Umbilical cord (tissue), 2 donors: ENCODE measurements around the gene PRKAB1. TPM values are rescaled to one million over a fixed set of nuclear protein-coding genes. Genes with fewer than 3 reads are reported as not detected.

Experiments
- DNase-seq: peaks from one replicate; pipeline ENCODE4 v3.0.0-alpha.2; 2015; ENCODE audit warnings: low spot score
- total RNA-seq: library from RNA; depleted of rRNA; stranded (reverse); fragments of >200 nt; gene quantifications from one replicate; pipeline ENCODE4 v1.2.3, GENCODE V29; 2014; ENCODE audit warnings: low replicate concordance; ENCODE audit not compliant: insufficient read depth

The PRKAB1 gene
- total RNA-seq, 1 donor from 2014 or later = 16.1 TPM

DNA sequence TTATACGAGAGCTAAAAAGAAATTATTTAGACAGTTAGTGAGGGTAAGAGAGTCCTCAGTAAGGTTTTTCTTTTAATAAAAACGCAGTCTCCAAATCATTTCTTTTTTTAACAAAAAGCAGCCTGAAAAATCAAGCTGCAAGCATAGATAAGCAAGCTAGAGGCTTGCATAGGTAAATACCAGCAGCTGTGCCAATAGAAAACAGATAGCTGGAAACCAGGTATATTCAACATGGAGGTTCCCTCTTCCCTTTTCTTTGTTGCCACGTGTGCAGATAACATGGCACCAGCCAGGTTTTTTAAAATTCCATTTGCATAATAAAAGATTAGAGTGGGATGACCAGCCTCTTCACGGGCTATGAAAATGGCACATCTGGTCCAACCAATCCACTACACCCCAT, 6.1 kb upstream of the PRKAB1 start:
- no peak for DNase-seq

DNA sequence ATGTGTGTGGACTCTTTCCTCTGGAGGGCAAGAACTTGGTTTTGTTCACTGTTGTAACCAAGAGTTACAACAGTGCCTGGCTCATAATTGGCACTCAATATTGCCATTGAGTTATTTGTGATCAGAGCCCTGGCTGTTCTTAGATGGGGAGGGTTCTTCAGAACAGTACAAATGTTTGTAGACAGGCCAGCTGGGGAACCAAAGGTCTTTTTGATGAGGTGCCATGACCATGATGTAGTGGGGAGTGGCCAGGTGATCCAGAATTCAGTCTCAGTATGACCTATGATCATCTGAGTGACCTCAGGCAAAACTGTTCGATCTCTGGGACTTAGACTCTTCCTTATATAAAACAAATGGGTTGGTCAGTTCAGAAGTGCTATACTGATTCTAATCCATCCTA, 3.3 kb upstream of the PRKAB1 start:
- no peak for DNase-seq

DNA sequence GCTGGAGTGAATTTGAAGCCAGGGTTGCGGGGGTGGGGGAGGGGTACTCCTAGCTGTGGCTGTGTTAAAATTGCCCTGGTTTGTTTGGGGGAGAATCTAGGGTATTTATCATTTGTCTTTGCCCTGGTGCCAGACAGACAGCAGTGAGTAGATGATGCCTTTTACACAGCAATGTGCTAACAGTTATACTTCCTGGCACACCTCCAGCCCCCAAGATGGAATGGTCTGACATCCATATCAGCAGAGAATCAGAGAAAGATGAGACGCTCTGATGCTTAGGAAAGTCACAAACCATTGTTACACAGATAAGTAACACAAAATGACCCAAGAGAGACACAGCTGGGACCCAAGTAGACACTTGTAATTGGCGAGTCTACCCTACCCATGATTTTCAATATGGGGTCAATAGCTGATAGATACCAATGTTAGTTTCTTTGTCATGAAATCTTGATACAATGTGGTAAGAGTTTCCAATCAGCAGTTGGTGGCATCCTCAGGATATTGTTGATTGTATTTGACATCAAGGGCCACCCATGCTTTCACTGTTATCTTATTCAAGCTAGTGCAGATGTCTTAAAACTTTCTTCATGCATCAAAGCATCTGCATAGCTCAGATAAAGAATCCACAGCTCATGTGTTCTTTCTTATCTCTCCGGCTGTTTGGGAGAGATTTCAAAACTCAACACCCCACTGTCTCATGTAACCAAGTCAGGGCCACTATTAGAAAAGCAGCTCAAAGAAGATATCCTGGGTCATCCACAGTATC, 2.6 kb upstream of the PRKAB1 start:
- DNase-seq = peak; percentile 14

DNA sequence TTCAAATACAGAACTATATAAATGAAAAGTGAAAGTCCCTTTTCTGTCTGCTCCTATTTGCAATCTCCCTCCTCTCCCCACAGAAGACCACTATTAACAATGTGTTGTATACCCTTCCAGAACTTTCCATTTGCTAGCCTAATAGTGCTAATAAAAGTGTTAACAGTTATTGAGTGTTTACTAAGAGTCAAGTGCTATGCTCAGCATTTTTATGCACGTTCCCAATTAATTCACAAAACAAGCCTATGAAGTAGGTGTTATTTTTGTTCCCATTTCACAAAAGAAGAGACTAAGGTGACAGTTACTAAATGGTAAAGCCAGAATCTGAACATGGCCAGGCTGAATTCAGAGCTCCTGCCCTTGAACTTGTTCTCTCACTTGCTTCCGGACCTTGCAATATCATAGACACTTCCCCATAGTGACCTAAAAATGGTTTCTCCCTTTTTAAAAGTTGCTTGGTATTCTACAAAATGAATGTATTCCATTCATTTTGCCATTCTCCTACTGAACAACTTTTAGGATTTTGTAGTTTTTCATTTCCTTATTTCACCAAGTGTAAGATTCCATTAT, 1.6 kb upstream of the PRKAB1 start:
- DNase-seq = no peak

DNA sequence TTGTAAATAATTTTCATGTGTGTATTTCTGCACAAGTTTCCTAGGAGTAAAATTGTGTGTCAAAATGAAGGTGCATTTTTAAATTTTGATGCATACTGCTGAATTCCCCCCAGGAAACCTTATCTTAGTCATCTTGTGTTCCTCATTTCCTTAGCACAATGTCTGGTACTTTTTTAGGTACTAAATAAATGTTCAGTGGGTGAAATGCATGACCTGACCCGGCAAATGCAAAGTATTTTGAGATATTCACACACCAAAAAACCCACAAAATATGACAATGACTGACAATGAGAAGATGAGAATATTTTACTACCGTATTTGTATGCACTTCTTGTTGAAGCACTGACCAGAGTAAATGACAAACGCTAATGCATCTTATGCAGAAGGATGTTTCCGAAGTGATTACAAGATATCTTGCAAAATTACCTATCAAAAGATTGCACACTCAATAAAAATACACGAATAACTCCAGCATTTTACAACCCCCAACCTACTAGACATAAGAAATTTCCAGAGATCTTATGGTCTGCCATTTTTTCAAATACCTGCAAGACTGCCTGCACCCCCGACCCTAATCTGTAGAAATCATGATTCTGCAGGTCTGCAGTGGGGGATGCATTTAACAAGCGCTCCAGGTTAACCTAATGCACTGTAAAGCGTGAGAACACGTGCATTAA, 895 bp upstream of the PRKAB1 start:
- DNase-seq = no peak

DNA sequence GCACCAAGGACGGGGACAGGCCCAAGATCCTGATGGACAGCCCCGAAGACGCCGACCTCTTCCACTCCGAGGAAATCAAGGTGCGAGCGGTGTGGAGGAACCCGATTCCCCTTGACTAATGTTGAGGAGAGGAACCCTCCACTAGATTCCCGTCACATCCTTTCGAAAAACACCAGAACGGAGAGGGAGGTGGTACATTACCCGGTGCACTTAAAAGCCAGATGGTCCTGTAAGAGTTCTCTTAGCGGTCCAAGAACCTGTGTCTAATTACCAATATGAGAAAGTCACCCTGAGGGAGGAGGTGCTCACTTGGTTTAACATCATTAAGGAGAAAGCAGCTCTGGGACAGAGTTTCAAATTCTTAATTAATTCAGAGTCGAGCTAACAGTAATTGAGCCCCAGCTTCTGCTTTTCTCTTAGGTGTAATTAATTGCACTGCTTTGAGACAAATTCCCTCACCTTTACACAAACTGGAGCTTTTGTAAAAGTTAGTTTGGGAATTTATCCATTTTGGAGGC, 450 bp downstream of the PRKAB1 start:
- DNase-seq = no peak

DNA sequence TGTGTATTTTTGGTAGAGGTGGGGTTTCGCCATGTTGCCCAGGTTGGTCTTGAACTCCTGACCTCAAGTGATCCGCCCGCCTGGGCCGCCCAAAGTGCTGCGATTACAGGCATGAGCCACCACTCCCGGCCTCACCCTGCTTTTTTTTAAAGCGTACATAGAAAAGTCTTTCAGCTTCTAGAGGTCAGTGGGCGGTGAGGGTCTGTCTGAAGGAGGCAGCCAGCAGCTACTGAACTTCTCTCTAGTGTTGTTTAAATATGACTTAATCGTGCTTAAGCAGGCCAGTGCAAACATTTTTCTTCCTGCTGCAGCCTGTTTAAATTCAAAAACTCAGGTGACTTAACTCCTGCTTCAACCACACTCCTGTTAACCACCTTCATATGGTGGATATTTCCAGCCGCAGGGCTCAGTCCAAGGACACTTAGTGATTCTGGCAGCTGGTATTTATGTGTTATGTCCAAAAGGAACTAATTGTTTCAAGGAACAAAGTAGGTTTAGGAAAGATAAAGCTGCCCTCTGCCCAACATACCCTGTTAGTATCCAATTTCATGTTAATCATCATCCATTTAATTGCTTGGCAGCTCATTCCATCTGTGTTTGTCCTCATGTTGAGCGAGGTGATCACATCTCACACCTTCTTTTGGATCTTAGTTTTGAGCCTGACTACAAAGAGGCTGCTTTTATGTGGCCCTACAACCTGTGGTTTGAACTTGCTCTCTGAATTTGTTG, 2.0 kb downstream of the PRKAB1 start:
- DNase-seq = no peak

DNA sequence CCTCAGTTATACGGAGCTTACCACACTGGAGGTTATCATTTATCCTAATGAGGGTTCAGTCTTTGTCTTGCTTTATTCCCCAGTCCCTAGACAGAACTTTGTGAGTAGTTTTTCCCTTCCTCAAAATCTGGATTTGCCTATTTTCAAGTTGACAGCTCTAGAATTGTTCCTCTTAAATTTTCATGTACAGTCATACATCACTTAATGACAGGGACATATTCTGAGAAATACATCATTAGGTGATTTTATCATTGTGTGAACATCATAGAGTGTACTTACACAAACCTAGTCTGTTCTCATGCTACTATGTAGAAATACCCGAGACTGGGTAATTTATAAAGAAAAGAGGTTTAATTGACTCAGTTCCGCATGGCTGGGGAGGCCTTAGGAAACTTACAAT, 3.1 kb downstream of the PRKAB1 start:
- no peak for DNase-seq

DNA sequence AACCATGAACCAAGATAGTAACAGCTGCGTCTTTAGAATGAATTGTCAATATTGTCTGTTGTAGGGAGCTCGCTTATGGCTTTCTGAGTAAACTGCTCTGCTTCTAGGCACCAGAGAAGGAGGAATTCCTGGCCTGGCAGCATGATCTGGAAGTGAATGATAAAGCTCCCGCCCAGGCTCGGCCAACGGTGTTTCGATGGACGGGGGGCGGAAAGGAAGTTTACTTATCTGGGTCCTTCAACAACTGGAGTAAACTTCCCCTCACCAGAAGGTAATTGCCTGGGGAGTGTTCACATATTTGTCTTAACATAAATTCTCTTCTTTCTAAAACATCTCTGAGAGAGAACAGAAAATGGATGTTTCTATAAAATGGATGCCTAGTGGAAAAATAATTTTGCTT, 4.3 kb downstream of the PRKAB1 start:
- DNase-seq = no peak

DNA sequence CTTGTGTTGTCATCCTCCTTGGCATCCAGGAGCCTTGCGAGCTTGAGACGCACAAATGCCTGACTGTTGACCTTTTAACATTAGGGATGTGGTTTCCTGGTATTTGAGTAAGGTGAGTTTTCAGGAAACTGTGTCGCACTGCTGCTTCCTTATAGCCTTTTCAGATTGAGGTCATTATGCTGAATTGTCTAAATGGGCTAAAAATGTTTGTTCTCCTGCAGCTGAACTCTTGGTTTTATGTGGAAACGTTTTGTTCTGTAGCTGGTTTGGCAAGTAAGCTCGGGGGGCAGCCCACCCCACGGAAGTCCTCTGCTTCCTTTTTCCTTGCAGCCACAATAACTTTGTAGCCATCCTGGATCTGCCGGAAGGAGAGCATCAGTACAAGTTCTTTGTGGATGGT, 5.7 kb downstream of the PRKAB1 start:
- no peak for DNase-seq

DNA sequence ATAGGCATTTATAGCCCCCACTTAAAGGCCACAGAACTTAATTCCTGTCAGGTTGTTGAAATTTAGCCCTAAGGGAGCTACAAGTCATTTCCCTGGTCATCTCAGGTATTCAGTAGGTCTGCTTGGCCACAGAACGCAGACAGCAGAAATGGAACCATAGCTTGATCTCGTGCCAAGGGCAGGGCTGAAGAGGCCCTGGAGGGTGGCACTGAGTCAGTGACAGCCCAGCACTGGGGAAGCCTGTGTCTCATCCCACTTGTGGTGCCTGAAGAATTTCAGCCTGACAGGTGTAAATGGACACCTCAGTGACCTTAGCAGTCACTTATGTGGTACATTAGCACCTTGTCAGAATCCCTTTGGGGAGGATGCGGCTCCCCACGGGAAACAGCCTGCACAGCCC, 6.6 kb downstream of the PRKAB1 start:
- no peak for DNase-seq

DNA sequence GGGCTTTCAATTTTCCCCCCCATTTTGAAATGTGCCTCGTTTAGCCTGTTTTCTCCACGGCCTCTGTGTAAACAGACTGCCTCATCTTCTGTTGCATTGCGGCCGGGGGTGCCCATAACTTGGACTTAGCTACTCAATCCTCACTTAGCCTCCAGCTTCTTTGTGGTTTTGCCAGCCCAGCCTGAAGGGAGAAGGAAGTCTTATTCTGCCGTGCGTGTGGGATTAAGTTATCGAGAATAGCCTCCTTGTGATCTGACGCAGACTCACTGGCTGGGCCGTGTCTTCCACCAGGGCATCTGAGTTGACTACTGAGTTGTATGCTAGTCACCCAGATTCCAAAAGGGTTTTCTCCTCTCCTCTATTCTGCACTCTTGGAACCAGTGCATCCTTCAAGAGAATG, 8.1 kb downstream of the PRKAB1 start:
- DNase-seq = peak; percentile 79

DNA sequence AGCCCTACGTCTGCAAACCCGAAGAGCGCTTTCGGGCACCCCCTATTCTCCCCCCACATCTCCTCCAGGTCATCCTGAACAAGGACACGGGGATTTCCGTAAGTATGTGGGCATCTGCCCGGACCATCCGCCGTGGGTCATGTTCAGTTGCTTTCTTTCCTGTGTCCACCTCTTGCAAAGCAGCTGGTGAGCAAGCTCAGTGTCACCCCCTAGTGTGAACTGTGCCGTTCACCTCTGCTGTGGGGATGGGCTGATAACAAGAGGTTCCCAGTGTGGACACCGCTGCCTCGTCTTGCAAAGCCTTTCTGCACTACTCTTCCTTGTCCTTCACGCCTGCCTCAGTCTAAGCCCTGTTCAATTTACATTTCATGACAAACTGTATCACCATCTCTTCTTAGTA, 8.6 kb downstream of the PRKAB1 start:
- DNase-seq = no peak

DNA sequence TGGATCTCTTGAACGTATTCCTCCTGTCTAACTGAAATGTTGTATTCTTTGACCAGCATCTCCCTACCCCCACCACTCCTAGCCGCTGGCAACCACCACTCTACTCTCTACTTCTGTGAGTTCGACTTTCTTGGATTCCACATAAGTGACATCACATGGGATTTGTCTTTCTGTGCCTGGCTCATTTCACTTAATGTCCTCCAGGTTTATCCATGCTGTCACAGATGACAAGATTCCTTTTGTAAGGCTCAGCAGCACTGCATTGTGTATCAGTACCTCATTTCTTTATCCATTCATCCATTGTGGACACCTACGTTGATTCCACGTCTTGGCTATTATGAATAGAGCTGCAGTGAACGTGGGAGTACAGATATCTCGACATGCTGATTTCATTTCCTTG, 10.5 kb downstream of the PRKAB1 start:
- no peak for DNase-seq

DNA sequence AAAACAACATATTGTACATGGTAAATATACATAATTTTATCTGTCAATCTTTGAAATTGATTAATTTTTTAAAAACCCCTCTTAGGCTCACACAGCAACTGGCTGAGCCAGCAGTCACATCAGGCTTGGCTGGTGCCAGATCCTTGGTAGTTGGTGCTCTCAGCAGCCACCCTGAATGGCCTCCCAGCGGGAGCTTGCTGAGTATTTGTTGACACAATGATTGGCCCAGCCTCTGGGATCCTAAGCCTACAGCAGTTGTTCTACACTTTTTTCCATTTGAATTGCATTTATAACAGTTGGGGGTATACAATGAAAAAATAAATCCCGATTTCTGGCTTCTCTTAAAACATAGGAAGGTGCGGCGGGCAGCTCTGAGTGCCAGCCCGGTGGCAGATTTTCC, 11.1 kb downstream of the PRKAB1 start:
- no peak for DNase-seq

DNA sequence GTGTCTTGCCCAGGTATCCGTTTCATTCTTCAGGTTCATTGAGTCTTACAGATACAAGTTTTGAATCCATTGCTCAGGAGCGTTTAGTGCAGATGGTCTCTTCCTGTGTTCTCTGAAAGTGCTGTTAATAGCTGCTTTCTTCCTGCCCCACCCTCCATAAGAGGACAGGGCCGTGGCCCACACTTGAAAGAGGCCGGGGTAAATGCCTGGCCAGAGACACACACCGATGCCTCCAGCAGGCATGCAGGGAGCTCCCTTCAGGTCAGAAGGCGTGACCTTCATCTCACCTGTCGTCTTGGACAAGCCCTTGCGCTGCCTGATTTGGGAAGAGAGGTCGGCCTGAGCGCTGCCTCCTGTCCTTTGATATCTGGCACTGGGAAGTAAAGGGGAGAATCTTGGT, 11.6 kb downstream of the PRKAB1 start:
- no peak for DNase-seq

DNA sequence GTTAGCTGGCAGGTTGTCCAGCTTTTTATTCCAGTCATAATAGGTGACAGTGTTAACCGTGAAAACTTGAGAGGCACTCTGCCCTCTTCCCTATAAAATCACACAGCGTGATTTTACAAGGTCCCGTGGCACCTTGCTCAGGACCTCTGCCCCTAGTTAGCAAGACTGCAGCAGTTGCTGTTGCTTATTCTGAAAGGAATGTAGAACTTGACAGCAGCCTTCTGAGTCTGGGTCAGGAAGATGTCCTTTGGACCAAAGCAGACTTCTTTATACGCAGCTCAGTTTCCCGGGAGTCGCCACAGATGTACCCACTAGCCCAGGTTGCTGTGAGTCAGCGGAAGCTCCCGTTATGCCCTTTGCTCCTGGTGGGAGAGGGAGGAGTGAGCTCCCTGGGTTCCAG, 13.2 kb downstream of the PRKAB1 start:
- DNase-seq = no peak

DNA sequence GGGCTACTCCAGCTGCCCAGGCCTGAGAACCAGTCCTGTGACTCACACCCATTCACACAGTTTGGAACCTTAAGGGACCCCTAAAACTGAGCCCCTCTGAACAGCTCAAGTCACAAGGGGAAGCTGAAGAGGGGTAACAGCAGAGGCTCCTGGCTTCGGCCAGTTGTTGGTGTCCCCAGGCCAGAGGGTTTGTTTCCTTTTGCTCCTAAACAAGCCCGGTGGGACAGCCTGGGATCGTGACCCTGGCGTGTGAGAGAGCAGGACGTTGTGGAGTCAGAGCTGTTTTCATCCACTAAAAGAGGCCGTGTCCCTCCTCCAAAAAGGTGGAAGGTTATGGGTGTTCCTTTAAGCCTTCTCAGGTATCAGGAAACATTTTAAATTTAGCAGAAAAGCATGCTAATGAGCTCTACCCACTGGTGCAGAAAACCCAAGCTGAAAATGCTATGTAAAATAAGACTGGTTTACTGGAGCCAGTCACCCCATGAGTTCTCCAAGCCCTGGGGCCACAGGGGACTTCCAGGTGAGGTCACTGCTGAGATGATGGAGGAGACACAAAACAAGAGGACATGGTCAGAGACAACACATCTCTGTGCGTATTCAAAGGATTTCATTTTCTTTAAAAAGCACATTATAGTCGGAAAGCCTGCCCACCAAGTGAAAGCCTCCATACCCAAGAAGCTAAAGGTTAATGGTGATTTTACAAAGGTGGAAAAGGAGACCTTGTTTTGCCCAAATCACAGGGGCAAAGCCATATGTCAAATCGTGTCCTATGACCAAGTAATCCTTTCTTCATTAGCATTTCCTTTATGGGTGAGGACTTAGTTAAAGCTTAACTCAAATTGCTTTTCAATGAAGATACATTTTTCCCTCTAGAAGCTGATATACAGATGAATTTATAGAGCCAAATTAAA, 14.1 kb downstream of the PRKAB1 start:
- DNase-seq = no peak

DNA sequence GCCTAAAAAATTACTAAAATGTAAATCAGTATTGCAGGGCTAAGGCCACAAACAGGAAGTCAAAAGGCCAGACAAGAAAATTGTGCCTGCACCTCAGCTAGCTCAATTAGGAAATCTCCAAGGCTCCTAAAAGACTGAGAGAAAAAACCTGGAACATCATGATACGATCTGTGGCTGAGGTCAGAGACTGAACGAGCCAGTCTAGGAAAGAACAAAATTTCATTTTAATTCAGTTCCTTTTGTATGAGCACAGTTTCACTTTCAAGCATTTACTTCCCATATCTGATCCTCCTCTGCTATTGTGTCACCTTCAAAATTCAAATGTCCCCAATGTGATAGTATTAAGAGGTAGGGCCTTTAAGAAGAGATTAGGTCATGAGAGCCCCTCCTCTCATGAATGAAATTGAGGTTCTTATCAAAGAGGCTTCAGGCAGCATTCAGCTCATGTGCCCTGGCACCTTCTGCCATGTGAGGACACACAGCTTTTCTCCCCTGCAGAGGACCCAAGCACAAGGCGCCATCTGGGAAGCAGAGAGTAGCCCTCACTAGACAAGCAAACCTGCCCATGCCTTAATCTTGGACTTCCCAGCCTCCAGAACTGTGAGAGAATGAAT, 14.8 kb downstream of the PRKAB1 start:
- no peak for DNase-seq

DNA sequence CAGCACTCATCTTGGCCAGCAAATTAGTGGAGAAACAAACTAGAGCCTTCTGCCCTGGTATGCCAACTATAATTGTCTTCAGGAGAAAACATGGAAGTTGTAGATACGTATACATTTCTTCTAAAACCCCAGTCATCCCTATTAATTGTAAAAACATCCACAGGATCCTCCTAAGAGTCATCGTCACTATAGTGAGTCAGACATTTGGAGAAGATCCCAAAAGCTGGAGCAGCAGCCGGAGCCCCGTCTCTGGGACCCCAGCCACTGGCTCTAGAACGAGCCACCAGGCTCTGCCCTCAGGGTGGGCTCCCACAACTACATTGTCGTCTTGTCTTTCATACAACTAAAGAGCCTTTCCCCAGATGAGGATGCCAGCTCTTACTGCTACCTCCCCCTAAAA, 15.5 kb downstream of the PRKAB1 start:
- DNase-seq = no peak

DNA sequence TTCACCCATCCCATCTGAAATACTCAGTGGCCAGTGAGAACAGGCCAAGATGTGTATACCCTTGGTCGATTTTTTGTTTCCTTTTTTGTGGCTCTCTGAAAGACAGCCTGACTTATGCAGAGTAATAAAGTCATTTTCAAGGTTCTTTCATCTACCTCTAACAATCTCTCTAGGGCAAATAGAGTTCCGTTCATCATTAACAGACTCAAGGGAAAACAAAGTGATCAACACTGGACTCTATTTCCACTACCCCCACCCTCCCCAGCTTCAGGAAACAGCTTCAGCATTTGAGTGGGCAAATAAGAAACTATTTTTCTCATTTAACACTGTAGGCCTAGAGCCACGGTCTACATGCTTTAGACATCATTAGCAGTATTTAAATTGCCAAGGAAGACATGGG, 15.9 kb downstream of the PRKAB1 start:
- no peak for DNase-seq
